HT-29 (cell line): Measurements from ENCODE around the gene AOPEP. TPM values are rescaled to one million over a fixed set of nuclear protein-coding genes. Genes with fewer than 3 reads are reported as not detected.
A peak's percentile ranks its signal among the peaks of the same experiment; 100 is the strongest.

Experiments used
- DNase-seq: peaks from one replicate; pipeline ENCODE4 v3.0.0-alpha.2; 2015; ENCODE audit warnings: low spot score
- total RNA-seq: library from RNA; depleted of rRNA; stranded (reverse); fragments of >200 nt; shearing (Covaris generic); gene quantifications from 2 replicates; pipeline ENCODE4 v1.2.3, GENCODE V29; 2014

AOPEP gene
- total RNA-seq, 1 experiment from 2014 or later = 19.9 TPM

- DNase-seq = no peak
These were observed 68.1 kb downstream of the AOPEP start for GRCh38 chr9:94794476-94795167.

- DNase-seq = no peak
These were observed 70.2 kb downstream of the AOPEP start for GRCh38 chr9:94796687-94797086.

GRCh38 chr9:94798201-94798600 lies 71.7 kb downstream of the AOPEP start:
- DNase-seq = peak; percentile 49

GRCh38 chr9:94798708-94799107 lies 72.2 kb downstream of the AOPEP start:
- no peak for DNase-seq

GRCh38 chr9:94799578-94800264 lies 73.2 kb downstream of the AOPEP start:
- peak; percentile 52 for DNase-seq

- no peak for DNase-seq
These were observed 74.1 kb downstream of the AOPEP start for GRCh38 chr9:94800424-94801117.

GRCh38 chr9:94801234-94801633 lies 74.7 kb downstream of the AOPEP start:
- DNase-seq = no peak

GRCh38 chr9:94801681-94802080 lies 75.2 kb downstream of the AOPEP start:
- no peak for DNase-seq

- no peak for DNase-seq
These were observed 75.8 kb downstream of the AOPEP start for GRCh38 chr9:94802251-94802650.

GRCh38 chr9:94802793-94803192 lies 76.3 kb downstream of the AOPEP start:
- DNase-seq = no peak

- DNase-seq = no peak
These were observed 77.8 kb downstream of the AOPEP start for GRCh38 chr9:94804316-94804715.

- DNase-seq = peak; percentile 59
These were observed 78.6 kb downstream of the AOPEP start for GRCh38 chr9:94805051-94805489.

GRCh38 chr9:94805585-94805984 lies 79.1 kb downstream of the AOPEP start:
- DNase-seq = peak; percentile 82

GRCh38 chr9:94806307-94806893 lies 79.9 kb downstream of the AOPEP start:
- DNase-seq = peak; percentile 68

- DNase-seq = no peak
These were observed 81.1 kb downstream of the AOPEP start for GRCh38 chr9:94807556-94807955.

GRCh38 chr9:94808926-94809700 lies 82.6 kb downstream of the AOPEP start:
- DNase-seq = no peak

- DNase-seq = no peak
These were observed 83.3 kb downstream of the AOPEP start for GRCh38 chr9:94809778-94810177.

GRCh38 chr9:94811074-94811473 lies 84.6 kb downstream of the AOPEP start:
- DNase-seq = no peak

GRCh38 chr9:94812343-94812742 lies 85.8 kb downstream of the AOPEP start:
- DNase-seq = no peak

GRCh38 chr9:94813379-94813778 lies 86.9 kb downstream of the AOPEP start:
- no peak for DNase-seq
